ENCODE results near the gene EVI5L.

- TF ChIP-seq YY1 (IDR thresholded peaks at IDR 0.05; ENCODE audit: low read depth) (no peak), FOSL2 (IDR thresholded peaks at IDR 0.05; ENCODE audit: borderline replicate concordance, low read depth) (no peak), FOXM1 (IDR thresholded peaks at IDR 0.05; ENCODE audit: low read depth) (no peak), USF1 (IDR thresholded peaks at IDR 0.05; ENCODE audit: borderline replicate concordance, low read depth) (no peak)
Observed at GRCh38 chr19:7913652-7914051, 83.6 kb downstream of the EVI5L start.
